Panc1 (cell line): ENCODE data around the gene ALOX5AP.

Source experiments
- CTCF ChIP-seq: fragments of 450-650 bp; IDR thresholded peaks from 2 replicates; pipeline ENCODE4 v1.5.1; 2017; ENCODE audit warnings: mild to moderate bottlenecking
- POLR2AphosphoS5 ChIP-seq: IDR thresholded peaks from 2 replicates; pipeline ENCODE4 v1.6.1; 2012; ENCODE audit warnings: mild to moderate bottlenecking, low read depth, low read length, moderate library complexity
- TCF7L2 ChIP-seq: IDR thresholded peaks from 2 replicates; pipeline ENCODE4 v1.6.1; 2011; ENCODE audit warnings: mild to moderate bottlenecking, low read depth, low read length, inconsistent platforms
- TF ChIP-seq, protein P1 (sequence below), 2 experiments: IDR thresholded peaks; 2 replicates each; pipeline ENCODE4 v1.6.1; 2011 to 2012; ENCODE audit warnings: low read depth in 2 of 2, control low read depth in 1 of 2, low read length in 1 of 2, mild to moderate bottlenecking in 1 of 2, moderate library complexity in 1 of 2; ENCODE audit not compliant: insufficient read depth in 1 of 2

DNA sequence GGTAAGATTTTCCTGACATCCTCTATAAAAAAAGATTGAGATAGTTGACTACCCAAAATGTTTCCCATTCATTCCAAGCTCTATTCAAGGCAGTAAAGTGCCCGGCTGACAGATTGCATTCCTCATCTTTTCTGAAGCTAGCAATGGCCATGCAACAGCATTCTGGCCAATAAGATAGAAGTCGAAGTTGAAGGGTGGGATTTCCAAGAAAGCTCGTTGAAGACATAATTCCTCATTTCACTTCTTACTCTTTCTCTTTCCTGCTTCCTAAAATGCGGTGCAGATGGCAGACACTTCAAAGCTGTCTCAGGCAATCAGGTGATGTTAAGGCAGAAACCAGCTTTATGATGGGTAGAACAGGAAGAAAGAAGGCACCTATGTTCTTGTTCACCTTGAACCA lies 13.4 kb upstream of the ALOX5AP start:
- TF ChIP-seq TCF7L2 (no peak), CTCF (no peak), POLR2AphosphoS5 (no peak)
- TF ChIP-seq, protein P1, sequence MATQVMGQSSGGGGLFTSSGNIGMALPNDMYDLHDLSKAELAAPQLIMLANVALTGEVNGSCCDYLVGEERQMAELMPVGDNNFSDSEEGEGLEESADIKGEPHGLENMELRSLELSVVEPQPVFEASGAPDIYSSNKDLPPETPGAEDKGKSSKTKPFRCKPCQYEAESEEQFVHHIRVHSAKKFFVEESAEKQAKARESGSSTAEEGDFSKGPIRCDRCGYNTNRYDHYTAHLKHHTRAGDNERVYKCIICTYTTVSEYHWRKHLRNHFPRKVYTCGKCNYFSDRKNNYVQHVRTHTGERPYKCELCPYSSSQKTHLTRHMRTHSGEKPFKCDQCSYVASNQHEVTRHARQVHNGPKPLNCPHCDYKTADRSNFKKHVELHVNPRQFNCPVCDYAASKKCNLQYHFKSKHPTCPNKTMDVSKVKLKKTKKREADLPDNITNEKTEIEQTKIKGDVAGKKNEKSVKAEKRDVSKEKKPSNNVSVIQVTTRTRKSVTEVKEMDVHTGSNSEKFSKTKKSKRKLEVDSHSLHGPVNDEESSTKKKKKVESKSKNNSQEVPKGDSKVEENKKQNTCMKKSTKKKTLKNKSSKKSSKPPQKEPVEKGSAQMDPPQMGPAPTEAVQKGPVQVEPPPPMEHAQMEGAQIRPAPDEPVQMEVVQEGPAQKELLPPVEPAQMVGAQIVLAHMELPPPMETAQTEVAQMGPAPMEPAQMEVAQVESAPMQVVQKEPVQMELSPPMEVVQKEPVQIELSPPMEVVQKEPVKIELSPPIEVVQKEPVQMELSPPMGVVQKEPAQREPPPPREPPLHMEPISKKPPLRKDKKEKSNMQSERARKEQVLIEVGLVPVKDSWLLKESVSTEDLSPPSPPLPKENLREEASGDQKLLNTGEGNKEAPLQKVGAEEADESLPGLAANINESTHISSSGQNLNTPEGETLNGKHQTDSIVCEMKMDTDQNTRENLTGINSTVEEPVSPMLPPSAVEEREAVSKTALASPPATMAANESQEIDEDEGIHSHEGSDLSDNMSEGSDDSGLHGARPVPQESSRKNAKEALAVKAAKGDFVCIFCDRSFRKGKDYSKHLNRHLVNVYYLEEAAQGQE (IDR thresholded peaks at IDR 0.05; ENCODE audit: insufficient read depth in 1 of 2, low read depth in 2 of 2, low read length in 1 of 2), result no peak
